Astrocyte of the cerebellum (primary cell): Measurements from ENCODE around the gene RCOR3.

ENCODE experiments used
- DNase-seq: peaks from one replicate; pipeline ENCODE4 v3.0.0-alpha.2; 2011; ENCODE audit warnings: low read depth
- H3K4me3 ChIP-seq: 2 replicates; pipeline ENCODE4 v1.5.1; 2011; ENCODE audit warnings: mild to moderate bottlenecking, low read depth, low read length, moderate library complexity
- in situ Hi-C: cut with HindIII; loops from 2 replicates; pipeline ENCODE4 v1.10.0; 2017; ENCODE audit warnings: low sequenced_read_pairs
- TF ChIP-seq, protein P1 (sequence below): IDR thresholded peaks from 2 replicates; pipeline ENCODE4 v1.5.1; 2012; ENCODE audit warnings: low read length, low read depth, moderate library complexity, mild to moderate bottlenecking; ENCODE audit errors: missing control alignments

Gene RCOR3

DNA sequence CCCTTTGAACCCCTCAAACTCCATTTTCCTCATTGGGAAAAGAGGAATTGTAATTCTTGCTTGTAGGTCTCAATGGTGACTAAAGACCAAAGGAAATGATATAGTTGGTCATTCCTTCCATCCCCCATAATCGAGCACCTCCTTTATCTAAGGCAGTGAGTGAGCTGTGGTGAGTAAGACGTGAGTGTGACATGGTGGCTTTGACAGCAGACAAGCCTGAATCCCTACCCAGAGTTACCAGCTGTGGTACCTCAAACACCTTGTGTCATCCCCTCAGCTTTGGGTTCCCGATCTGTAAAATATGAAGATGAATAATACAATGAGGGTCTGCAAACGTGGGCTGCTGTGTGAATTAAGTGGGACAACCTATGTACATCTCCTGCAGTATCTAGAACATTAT is 75.8 kb downstream of the RCOR3 start:
- TF ChIP-seq, protein P1, sequence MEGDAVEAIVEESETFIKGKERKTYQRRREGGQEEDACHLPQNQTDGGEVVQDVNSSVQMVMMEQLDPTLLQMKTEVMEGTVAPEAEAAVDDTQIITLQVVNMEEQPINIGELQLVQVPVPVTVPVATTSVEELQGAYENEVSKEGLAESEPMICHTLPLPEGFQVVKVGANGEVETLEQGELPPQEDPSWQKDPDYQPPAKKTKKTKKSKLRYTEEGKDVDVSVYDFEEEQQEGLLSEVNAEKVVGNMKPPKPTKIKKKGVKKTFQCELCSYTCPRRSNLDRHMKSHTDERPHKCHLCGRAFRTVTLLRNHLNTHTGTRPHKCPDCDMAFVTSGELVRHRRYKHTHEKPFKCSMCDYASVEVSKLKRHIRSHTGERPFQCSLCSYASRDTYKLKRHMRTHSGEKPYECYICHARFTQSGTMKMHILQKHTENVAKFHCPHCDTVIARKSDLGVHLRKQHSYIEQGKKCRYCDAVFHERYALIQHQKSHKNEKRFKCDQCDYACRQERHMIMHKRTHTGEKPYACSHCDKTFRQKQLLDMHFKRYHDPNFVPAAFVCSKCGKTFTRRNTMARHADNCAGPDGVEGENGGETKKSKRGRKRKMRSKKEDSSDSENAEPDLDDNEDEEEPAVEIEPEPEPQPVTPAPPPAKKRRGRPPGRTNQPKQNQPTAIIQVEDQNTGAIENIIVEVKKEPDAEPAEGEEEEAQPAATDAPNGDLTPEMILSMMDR, result no peak
- in situ Hi-C loops, result loop anchor here (25.0 kb wide), 2 partner anchors 177 to 302 kb away; no protein-coding TSS in a partner anchor
- no peak for DNase-seq
- no peak overlapping the region for H3K4me3 ChIP-seq

DNA sequence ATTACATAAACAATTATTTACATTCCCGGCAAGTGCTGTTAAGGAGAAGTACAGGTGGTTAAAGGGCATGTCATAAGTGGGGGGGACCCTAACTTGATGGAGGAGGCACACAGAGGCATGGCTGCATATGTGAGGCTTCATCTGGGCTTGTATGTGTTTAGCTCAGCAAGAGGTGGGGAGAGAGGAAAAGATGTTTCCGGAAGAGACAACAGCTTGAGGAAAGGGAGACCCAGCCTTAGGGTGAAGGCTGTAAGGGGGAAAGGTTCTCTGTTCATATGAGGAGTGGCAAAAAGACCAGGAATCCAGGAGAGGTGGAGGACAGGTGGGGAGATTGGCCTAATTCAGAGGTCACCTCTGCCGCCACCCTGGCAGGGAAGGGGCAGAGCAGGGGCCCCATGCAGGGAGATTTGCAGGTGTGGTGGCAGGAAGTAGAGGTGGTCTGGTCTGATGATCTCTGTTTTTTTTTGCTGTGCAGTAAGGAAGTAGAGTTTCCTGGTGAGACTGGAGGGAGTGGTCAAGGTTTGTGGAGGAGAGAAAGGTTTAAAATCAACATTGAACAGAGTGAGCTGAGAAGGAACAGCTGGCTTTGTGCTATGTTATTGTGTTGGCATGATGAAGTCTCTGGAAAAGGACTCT is 76.5 kb downstream of the RCOR3 start:
- H3K4me3 ChIP-seq, result no peak overlapping the region
- TF ChIP-seq, protein P1, result no peak
- no peak for DNase-seq
- in situ Hi-C loops, result loop anchor here (25.0 kb wide), 2 partner anchors 177 to 302 kb away; no protein-coding TSS in a partner anchor

- H3K4me3 ChIP-seq, result no peak overlapping the region
- DNase-seq, result no peak
- in situ Hi-C loops, result loop anchor here (25.0 kb wide), 2 partner anchors 176 to 301 kb away; no protein-coding TSS in a partner anchor
- TF ChIP-seq, protein P1, result no peak
Observed at GRCh38 chr1:211336161-211336560, 77.0 kb downstream of the RCOR3 start.

- H3K4me3 ChIP-seq, result no peak overlapping the region
- DNase-seq, result no peak
- TF ChIP-seq, protein P1, result no peak
- in situ Hi-C loops, result loop anchor here (25.0 kb wide), 2 partner anchors 176 to 301 kb away; no protein-coding TSS in a partner anchor
Observed at GRCh38 chr1:211336775-211337174, 77.6 kb downstream of the RCOR3 start.

DNA sequence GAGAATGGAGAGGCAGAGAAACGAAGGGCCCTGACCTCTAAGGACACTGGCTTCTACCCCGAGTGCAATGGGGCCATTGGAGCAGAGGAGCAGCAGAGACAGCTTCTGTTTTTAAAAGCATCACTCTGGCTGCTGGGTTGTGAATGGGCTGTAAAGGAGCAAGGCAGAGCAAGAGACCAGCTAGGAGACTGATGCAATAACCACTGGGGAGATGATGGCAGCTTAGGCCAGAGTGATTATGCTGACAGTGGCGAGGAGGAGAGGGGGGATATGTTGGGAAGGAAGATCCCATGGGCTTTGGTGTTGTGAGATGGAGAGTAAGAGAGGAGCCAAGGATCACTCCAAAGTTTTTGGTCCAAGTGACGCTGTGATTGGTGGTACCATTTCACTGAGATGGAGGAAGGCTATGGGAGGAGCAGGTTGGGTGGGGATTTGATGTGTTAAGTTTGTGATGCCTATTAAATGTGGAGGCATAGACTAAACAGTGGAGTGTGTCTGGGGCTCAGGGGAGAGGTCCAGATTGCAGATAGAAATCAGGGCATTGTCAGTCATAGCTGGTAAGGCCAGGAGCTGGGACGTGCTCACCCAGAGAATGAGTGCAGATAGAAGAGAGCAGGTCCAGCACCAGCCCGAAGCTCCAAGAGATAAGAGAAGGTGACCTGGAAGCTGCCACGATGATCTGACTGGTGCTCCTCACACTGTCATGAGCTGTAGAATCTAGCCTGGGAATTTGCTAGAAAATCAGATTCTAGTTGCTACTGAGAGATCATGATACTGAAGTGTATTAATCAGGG is 78.5 kb downstream of the RCOR3 start:
- in situ Hi-C loops, result loop anchor here (25.0 kb wide), 2 partner anchors 175 to 300 kb away; no protein-coding TSS in a partner anchor
- DNase-seq, result no peak
- H3K4me3 ChIP-seq, result no peak overlapping the region
- TF ChIP-seq, protein P1, result no peak

DNA sequence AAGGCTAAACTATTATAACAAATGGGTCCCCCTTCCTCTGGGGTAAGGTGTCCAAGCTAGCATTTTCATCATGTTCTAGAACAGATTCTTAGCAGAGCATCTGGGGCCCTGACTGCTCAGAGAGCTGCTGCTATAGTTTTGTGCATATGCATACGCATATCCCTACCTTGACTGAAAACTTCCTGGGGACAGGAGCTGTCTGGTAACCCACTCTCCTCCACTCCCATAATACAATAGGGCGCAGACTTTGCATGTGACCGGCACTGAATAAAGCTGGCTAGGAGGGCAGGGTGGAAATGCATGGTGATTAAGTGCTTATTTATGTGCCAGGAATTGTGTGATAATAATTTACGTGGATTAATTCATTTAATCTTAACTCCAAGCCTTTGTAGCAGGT is 79.1 kb downstream of the RCOR3 start:
- no peak for DNase-seq
- no peak overlapping the region for H3K4me3 ChIP-seq
- in situ Hi-C loops, result loop anchor here (25.0 kb wide), 2 partner anchors 174 to 299 kb away; no protein-coding TSS in a partner anchor
- TF ChIP-seq, protein P1, result no peak
